ENCODE results near the gene SQSTM1. TPM values are rescaled to one million over a fixed set of nuclear protein-coding genes. Genes with fewer than 3 reads are reported as not detected.

The SQSTM1 gene
- total and polyA plus RNA-seq, 2 of the 8 experiments (the other 6 are each of a cell fraction or from before 2014, with no cell fraction given): 78.6 to 110 TPM

- no peak for TF ChIP-seq CHD7 (IDR thresholded peaks at IDR 0.05; ENCODE audit: insufficient replicate concordance, low read length)
- TF ChIP-seq SIRT6 (IDR thresholded peaks at IDR 0.05; ENCODE audit: low read length): no peak
- TF ChIP-seq ASH2L (IDR thresholded peaks at IDR 0.05; ENCODE audit: low read length): no peak
- TF ChIP-seq BRCA1 (IDR thresholded peaks at IDR 0.05; ENCODE audit: low read depth, low read length): no peak
Observed at GRCh38 chr5:179791881-179792611, 28.7 kb upstream of the SQSTM1 start (continued).

All from H1 (cell line).